ENCODE results near the gene ALPL.
"Not testable (repeated sequence)": the region's sequence is repeated elsewhere in the genome, so short reads cannot be mapped to it uniquely, and the experiment has no call there.

Gene ALPL

GRCh38 chr1:21509351-21510112 is at the start of gene ALPL:
ALPL (plus strand) TSS chr1:21509423; CDS start chr1:21554082, 44,659 bp downstream.
- DNase-seq: no peak

GRCh38 chr1:21465127-21465526 is 44.1 kb upstream of the ALPL start:
- not testable (repeated sequence) for DNase-seq

- DNase-seq: not testable (repeated sequence)
Observed at GRCh38 chr1:21467946-21468345, 41.3 kb upstream of the ALPL start.

DNA sequence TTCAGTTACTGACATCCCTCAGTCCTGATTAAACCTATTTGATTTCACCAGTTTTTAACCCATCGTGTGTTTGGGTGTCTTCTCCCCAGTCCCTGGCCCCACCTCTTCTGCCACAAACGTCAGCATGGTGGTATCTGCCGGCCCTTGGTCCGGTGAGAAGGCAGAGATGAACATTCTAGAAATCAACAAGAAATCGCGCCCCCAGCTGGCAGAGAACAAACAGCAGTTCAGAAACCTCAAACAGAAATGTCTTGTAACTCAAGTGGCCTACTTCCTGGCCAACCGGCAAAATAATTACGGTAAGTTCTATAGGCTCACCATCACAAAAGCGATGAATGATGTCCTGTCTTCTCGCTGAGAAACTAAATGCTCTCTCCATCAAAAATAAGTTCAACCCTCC is 40.6 kb upstream of the ALPL start:
- DNase-seq: no peak

- DNase-seq: no peak
Observed at GRCh38 chr1:21469581-21469980, 39.6 kb upstream of the ALPL start.

DNA sequence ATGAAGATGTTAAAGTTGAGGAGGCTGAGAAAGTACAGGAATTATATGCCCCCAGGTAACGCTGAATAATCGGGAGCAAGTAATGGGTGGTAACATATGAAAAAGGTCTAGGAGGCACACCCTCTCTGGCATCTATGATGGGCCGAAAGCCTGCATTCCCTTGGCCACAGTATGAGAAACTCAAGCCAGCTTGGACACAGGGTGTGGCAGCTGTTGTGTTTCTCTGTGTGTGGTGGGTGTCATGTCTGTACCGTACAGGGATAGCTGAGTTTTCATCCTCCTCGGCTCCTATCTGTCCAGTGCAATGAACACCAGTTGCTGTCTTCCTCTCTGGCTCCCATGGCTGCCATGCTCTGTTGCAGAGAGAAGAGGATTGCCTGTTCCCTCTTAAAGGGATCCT is 36.4 kb upstream of the ALPL start:
- DNase-seq: peak; percentile 14

GRCh38 chr1:21478356-21478755 is 30.9 kb upstream of the ALPL start:
- DNase-seq: no peak

- DNase-seq: not testable (repeated sequence)
Observed at GRCh38 chr1:21483881-21484280, 25.3 kb upstream of the ALPL start.

- DNase-seq: no peak
Observed at GRCh38 chr1:21489146-21489545, 20.1 kb upstream of the ALPL start.

DNA sequence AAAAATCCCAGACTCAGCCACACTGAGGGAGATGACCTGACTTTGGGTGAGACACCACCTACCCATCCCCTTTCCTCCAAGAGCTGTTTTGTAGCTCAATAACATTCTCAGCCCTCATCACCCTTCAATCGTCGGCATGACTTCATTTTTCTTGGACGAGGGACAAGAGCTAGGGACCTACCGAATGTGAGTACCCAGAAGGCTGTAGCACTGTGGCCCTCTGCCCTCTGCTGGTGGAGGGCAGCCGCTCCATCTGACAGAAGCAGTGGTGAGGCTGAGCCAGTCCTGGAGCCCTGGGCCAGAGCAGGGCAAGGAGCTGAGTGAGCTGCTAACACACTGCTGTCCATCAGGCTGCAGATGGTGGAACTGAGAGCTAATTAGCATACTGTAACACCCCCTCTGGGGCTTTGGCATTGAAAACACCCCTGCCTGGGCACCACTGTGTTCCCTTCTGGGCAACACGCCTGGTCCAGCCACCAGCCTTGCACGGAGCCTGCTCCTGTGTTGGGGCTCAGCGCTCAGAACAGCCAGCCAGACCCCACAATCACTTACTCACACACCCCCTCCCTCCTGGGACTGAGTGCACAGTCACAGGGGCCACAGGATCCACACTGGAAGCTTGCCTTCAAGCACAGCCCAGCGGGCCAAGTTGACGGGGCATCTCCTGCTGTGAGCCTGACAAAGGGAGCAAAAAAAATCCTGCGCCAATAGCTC is 18.3 kb upstream of the ALPL start:
- no peak for DNase-seq

DNA sequence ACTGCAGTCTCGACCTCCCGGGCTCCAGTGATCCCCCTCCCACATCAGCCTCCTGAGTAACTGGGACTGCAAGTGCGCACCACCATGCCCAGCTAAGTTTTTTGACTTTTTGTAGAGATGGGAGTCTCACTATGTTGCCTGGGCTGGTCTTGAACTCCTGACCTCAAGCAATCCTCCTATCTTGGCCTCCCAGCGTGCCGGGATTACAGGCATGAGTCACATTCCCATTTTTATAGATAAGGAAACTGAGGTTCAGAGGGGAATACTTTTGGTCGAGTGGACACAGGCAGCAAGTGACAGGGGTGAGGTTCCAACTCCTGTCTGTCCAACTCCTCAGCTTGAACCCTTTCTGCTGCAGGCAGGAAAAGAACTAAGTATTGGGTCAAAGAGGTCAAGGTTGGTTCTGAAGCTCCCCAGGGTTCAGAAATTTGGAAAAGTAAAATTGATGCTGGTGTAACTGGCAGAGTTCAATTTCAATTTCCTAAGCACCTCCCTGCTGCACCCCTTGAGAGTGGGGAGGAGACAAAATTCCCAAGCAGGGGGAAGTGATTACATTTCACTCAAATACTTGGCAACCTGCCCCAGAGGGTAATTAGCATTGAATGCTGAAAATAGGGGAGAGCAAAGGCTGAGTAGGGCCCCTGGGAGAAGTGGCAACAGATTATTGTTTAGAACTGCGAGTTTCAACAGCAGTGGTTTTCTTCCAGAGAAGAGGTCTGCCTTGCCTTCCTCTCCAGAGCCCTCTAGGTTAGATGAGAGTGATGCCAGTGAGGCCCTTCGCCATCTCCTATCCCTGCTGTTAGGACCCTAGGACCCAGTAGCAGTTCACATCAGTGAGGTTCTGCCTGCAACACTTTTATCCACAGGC is 17.5 kb upstream of the ALPL start:
- peak; percentile 85 for DNase-seq

DNA sequence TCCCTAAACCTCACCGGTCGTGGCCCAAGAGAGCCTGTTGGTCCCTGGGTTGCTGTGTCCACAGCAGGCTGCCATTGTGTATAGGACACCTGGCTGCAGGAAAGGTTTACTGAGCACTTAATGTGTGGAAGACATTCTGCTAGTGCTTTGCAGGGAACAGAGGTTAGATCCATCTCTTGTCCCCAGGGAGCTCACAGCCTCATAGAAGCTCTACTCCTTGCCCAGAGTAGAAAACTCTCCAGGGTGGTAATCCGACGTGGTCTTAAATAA is 16.9 kb upstream of the ALPL start:
- DNase-seq: no peak

DNA sequence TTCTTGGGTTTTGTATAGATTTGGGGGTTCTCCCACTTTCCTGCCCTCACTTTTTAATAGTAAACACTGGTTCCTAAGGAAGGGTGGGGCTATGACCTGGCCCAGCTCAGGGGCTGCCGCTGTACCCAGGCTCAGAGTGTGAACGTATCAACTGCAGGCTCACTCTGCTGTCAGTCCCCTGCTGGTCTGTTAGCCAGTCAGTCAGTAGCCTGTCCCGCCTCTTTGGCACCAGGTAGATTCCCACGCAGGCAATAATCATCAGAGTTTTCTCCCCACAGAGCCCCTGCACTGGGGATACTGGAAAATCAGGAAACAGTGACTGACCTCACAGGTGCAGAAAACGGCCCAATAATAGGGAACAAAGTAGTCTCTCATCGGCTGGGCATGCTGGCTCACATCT is 15.0 kb upstream of the ALPL start:
- DNase-seq: no peak

DNA sequence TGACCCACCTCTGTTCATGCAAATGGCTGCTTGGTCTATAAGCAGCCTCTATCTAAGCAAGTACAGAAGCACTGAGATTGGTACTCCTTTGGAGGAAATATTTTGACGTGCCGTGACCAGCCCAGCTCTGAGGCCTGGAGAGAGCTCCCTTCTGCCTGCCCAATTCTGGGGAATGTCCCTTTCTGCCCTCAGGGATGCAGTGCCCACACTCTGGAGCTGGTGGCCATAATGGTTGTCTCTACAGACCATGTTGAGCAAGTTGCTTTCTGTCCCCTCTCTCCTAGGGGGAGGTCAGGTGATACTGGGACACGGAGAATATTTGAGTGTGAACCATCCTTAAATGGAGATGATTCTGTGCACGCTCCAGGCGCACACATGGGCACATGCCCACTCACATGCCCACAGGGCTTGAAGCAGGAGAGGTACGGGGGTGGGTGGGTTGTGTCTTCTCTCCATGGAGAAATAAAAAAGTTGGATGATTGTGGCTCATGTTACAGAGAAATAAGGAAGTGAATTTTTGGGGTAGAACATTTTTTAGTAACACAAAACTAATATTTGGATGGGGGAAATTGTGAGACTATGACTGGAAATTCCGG is 13.9 kb upstream of the ALPL start:
- no peak for DNase-seq

GRCh38 chr1:21496063-21496462 is 13.2 kb upstream of the ALPL start:
- no peak for DNase-seq

GRCh38 chr1:21496886-21497285 is 12.3 kb upstream of the ALPL start:
- no peak for DNase-seq

GRCh38 chr1:21497466-21498061 is 11.7 kb upstream of the ALPL start:
- no peak for DNase-seq

DNA sequence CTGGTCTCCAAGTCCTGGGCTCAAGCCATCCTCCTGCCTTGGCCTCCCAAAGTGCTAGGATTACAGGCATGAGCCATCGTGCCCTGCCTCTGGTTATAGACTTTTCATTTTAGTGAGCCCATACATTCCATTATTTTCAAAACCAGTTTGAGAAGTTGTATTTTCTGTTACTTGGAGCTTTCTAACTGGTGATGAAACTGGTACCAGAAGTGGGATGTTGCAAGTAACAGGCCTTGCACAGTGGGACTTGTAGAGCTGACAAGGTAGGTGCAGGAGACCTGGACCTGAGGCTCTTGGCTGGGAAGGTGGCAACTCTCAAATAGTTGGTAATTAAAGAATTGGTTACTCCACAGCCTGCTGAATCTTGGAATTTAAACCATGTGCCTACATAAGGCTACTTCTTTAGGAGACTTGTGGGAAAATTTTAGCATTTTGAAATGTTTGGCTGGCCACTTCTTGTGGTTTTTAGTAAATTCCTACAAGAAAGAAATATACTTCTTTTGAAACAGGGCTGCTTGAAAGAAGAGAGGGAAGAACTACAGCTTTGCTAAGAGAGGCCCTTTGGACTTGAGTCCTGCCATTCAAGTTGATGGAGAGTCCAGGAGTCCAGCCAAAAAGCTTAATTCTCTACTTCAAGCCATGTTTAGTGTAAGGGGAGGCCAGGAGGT is 9.8 kb upstream of the ALPL start:
- DNase-seq: no peak

DNA sequence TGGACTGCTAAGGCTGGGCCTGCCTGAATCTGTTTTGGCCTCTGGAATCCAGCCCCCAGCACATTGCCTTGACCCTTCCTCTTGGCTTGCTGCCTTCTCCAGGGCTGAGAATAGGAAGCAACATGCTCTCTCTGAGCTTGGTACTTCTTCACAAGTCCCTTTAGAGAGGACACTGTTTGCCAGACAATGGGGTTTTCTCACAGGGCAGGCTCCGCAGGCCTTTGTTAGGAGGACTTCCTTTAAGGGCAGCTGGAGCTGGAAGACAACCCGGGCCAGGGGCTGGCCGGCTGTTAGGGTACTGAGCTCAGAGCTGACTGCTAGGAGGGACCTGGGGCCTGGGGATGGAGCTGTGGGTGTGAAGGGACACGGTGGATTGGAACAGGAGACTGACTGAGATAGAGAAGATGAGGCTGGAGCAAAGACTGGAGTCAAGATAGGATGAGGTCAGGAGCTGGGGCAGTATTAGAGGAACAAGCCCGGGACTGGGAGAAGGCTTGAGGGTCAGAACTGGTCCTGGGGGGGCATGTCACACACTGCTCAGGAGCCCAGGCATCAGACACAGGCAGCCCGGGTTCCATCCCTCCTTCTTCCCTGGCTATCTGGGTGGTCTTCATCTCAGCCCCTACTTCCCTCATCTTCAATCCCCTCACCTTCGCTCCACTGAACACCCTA is 5.4 kb upstream of the ALPL start:
- no peak for DNase-seq

GRCh38 chr1:21506804-21507203 is 2.4 kb upstream of the ALPL start:
- DNase-seq: no peak

- no peak for DNase-seq
Observed at GRCh38 chr1:21507511-21508270, 1.5 kb upstream of the ALPL start.
